ENCODE data around the gene TMEM151A.
"Not testable (repeated sequence)": the region's sequence is repeated elsewhere in the genome, so short reads cannot be mapped to it uniquely, and the experiment has no call there.

Gene TMEM151A

GRCh38 chr11:66267039-66267378 is 24.7 kb upstream of the TMEM151A start:
- in situ Hi-C loops (cut with MboI; ENCODE audit: low sequenced_read_pairs): no loop called here

- in situ Hi-C loops (cut with MboI; ENCODE audit: low sequenced_read_pairs): no loop called here
These were observed 24.1 kb upstream of the TMEM151A start for GRCh38 chr11:66267379-66268243.

GRCh38 chr11:66268244-66268951 is 23.3 kb upstream of the TMEM151A start, which contains the start of gene RAB1B:
TSS of gene RAB1B (plus strand) at chr11:66268639. CDS start at chr11:66268680, 41 bp downstream.
- in situ Hi-C loops (cut with MboI; ENCODE audit: low sequenced_read_pairs): no loop called here

GRCh38 chr11:66268952-66269905 is 22.5 kb upstream of the TMEM151A start:
- in situ Hi-C loops (cut with MboI; ENCODE audit: low sequenced_read_pairs): no loop called here

GRCh38 chr11:66271816-66272215 is 19.9 kb upstream of the TMEM151A start:
- in situ Hi-C loops (cut with MboI; ENCODE audit: low sequenced_read_pairs): no loop called here

GRCh38 chr11:66272596-66272995 is 19.1 kb upstream of the TMEM151A start:
- in situ Hi-C loops (cut with MboI; ENCODE audit: low sequenced_read_pairs): no loop called here

- in situ Hi-C loops (cut with MboI; ENCODE audit: low sequenced_read_pairs): no loop called here
These were observed 17.5 kb upstream of the TMEM151A start for GRCh38 chr11:66274219-66274618.

GRCh38 chr11:66275396-66275795 is 16.3 kb upstream of the TMEM151A start:
- in situ Hi-C loops (cut with MboI; ENCODE audit: low sequenced_read_pairs): no loop called here

- in situ Hi-C loops (cut with MboI; ENCODE audit: low sequenced_read_pairs): no loop called here
These were observed 15.6 kb upstream of the TMEM151A start for GRCh38 chr11:66275984-66276612.

GRCh38 chr11:66276619-66277018 is 15.1 kb upstream of the TMEM151A start:
- in situ Hi-C loops (cut with MboI; ENCODE audit: low sequenced_read_pairs): not testable (repeated sequence)

GRCh38 chr11:66277064-66277463 is 14.6 kb upstream of the TMEM151A start:
- in situ Hi-C loops (cut with MboI; ENCODE audit: low sequenced_read_pairs): not testable (repeated sequence)

- in situ Hi-C loops (cut with MboI; ENCODE audit: low sequenced_read_pairs): no loop called here
These were observed 14.0 kb upstream of the TMEM151A start, which contains the start of gene CNIH2 for GRCh38 chr11:66277471-66278362. TSS of gene CNIH2 (plus strand) at chr11:66278175. CDS start at chr11:66278457, 282 bp downstream.

- in situ Hi-C loops (cut with MboI; ENCODE audit: low sequenced_read_pairs): no loop called here
These were observed 13.2 kb upstream of the TMEM151A start for GRCh38 chr11:66278363-66279091.

GRCh38 chr11:66279092-66279734 is 12.5 kb upstream of the TMEM151A start:
- in situ Hi-C loops (cut with MboI; ENCODE audit: low sequenced_read_pairs): no loop called here

GRCh38 chr11:66280428-66280827 is 11.3 kb upstream of the TMEM151A start:
- in situ Hi-C loops (cut with MboI; ENCODE audit: low sequenced_read_pairs): no loop called here

GRCh38 chr11:66281001-66281400 is 10.7 kb upstream of the TMEM151A start:
- in situ Hi-C loops (cut with MboI; ENCODE audit: low sequenced_read_pairs): no loop called here

- in situ Hi-C loops (cut with MboI; ENCODE audit: low sequenced_read_pairs): no loop called here
These were observed 9.8 kb upstream of the TMEM151A start for GRCh38 chr11:66281776-66282467.

Measured in hTERT RPE-1 (cell line).